H1 (cell line): Measurements from ENCODE around the gene SERPINA10. TPM values are rescaled to one million over a fixed set of nuclear protein-coding genes. Genes with fewer than 3 reads are reported as not detected.

ENCODE experiments used
- BACH1 ChIP-seq: IDR thresholded peaks from 2 replicates; pipeline ENCODE4 v1.6.1; 2012; ENCODE audit warnings: low read length, improper control_type of control experiment
- CHD7 ChIP-seq: fragments of 300-600 bp; sonication (generic); IDR thresholded peaks from 2 replicates; pipeline ENCODE4 v1.7.1; 2012; ENCODE audit warnings: low read length, moderate library complexity, mild to moderate bottlenecking, inconsistent platforms; ENCODE audit not compliant: insufficient replicate concordance
- POLR2A ChIP-seq, 2 experiments: IDR thresholded peaks; 1 replicate in 1 of 2; 2 replicates in 1 of 2; pipeline ENCODE4 v1.6.1; 2011; ENCODE audit warnings: low read depth in 2 of 2, low read length in 2 of 2, mild to moderate bottlenecking in 2 of 2; ENCODE audit errors: control extremely low read depth in 1 of 2
- SAP30 ChIP-seq: fragments of 300-600 bp; sonication (generic); IDR thresholded peaks from 2 replicates; pipeline ENCODE4 v1.7.1; 2012; ENCODE audit warnings: low read length, moderate library complexity, mild to moderate bottlenecking, inconsistent platforms; ENCODE audit not compliant: insufficient read depth, insufficient replicate concordance
- TAF1 ChIP-seq: IDR thresholded peaks from 2 replicates; pipeline ENCODE4 v1.6.1; 2011; ENCODE audit warnings: mild to moderate bottlenecking, low read depth, low read length
- USF2 ChIP-seq: IDR thresholded peaks from 2 replicates; pipeline ENCODE4 v1.6.1; 2011; ENCODE audit warnings: low read length, improper control_type of control experiment
- polyA plus RNA-seq, 7 experiments: library from polyadenylated mRNA; depleted of rRNA in 3 of 7; stranded (reverse) in 5 of 7; unstranded in 2 of 7; fragments of >200 nt in 5 of 7; fragments of 200-250 nt in 2 of 7; gene quantifications; 1 replicate in 5 of 7; 2 replicates in 1 of 7; 4 replicates in 1 of 7; pipeline versions ENCODE4 v1.2.1 to v1.2.3, GENCODE V29; 2011 to 2013; ENCODE audit warnings: missing spikeins in 2 of 7, mixed read lengths in 2 of 7
- total RNA-seq: library from RNA; stranded (reverse); fragmentation: NEBNext Ultra II Directional; extraction: Animal tissue kit (Norgen Biotek cat#: 25700); gene quantifications from 2 replicates; pipeline ENCODE4 v1.2.1, GENCODE V29; 2021

Gene SERPINA10
- total and polyA plus RNA-seq, 2 of the 8 experiments (the other 6 are each of a cell fraction or from before 2014, with no cell fraction given): not detected

DNA sequence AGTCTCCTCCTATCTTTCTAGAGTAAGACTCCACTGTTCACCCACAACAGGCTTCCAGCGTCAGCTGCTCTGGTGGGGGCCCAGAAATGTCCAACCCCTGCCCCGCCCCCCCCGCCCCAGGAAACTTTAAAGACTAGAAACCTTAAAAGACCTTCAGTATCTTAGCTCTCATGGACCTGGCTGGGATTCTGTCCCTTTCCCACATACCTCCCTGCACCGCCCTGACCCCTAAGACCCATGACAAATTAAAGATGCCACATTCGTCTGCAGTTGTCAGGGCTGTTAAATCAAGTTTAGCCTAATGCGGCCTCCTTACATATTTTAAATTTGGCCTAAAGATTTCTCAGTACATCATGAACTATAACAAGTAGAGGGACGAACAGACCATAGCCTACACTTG, 10.0 kb upstream of the SERPINA10 start (continued):
- TF ChIP-seq CHD7 (no peak), BACH1 (no peak), USF2 (no peak), SAP30 (no peak), POLR2A (IDR thresholded peaks at IDR 0.05; ENCODE audit: control extremely low read depth in 1 of 2, low read depth in 2 of 2, low read length in 2 of 2) (no peak), TAF1 (no peak)
